SIG-M5 (cell line): Measurements from ENCODE around the gene CHCHD6.

ENCODE experiments used
- DNase-seq: peaks from one replicate; lab custom pipeline; 2025; lab: John Stamatoyannopoulos, UW

The CHCHD6 gene

GRCh38 chr3:126959136-126959920 lies 255.3 kb downstream of the CHCHD6 start:
- DNase-seq: no peak

GRCh38 chr3:126959921-126960603 lies 256.0 kb downstream of the CHCHD6 start:
- no peak for DNase-seq

GRCh38 chr3:126960604-126960995 lies 256.6 kb downstream of the CHCHD6 start:
- DNase-seq: no peak

- no peak for DNase-seq
These were observed 257.3 kb downstream of the CHCHD6 start for GRCh38 chr3:126961191-126961790.

- no peak for DNase-seq
These were observed 257.9 kb downstream of the CHCHD6 start for GRCh38 chr3:126961791-126962461.

- DNase-seq: no peak
These were observed 258.7 kb downstream of the CHCHD6 start for GRCh38 chr3:126962756-126963155.

- DNase-seq: no peak
These were observed 259.5 kb downstream of the CHCHD6 start for GRCh38 chr3:126963261-126964190.

- no peak for DNase-seq
These were observed 260.2 kb downstream of the CHCHD6 start for GRCh38 chr3:126964261-126964660.

GRCh38 chr3:126964950-126965349 lies 260.9 kb downstream of the CHCHD6 start:
- no peak for DNase-seq

GRCh38 chr3:126965526-126966080 lies 261.6 kb downstream of the CHCHD6 start:
- DNase-seq: no peak

- DNase-seq: no peak
These were observed 263.3 kb downstream of the CHCHD6 start for GRCh38 chr3:126967386-126967785.

GRCh38 chr3:126968391-126969390 lies 264.7 kb downstream of the CHCHD6 start:
- no peak for DNase-seq

GRCh38 chr3:126969586-126969985 lies 265.5 kb downstream of the CHCHD6 start:
- DNase-seq: no peak

GRCh38 chr3:126970101-126970500 lies 266.1 kb downstream of the CHCHD6 start:
- DNase-seq: no peak

- no peak for DNase-seq
These were observed 266.9 kb downstream of the CHCHD6 start for GRCh38 chr3:126970921-126971320.

GRCh38 chr3:126971891-126972351 lies 267.9 kb downstream of the CHCHD6 start:
- DNase-seq: no peak

- DNase-seq: no peak
These were observed 268.8 kb downstream of the CHCHD6 start for GRCh38 chr3:126972866-126973265.

- DNase-seq: no peak
These were observed 269.8 kb downstream of the CHCHD6 start for GRCh38 chr3:126973814-126974213.

GRCh38 chr3:126974756-126975155 lies 270.7 kb downstream of the CHCHD6 start:
- DNase-seq: no peak

GRCh38 chr3:126976906-126977305 lies 272.9 kb downstream of the CHCHD6 start:
- no peak for DNase-seq
